Measurements from ENCODE around the gene PARVB.

The PARVB gene

DNA sequence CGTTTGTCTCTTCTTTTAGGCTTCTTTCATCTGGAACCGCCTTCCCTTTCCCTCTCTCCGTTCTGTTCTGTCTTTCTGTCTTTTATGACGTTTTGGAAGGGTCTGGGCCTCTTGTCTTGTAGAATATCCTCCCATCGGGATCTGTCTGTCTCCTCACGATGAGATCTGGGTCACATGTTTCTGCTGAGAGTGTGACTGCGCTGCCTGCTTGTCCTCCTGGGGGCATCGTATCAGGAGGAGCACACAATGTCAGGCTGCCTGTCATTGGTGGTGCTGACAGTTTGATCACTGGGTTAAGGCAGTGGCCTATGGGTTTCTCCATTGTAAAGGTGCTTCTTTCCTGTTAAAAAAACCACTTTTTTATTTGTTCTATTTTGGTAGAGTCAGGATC lies 96.2 kb downstream of the PARVB start:
- no peak for DNase-seq (ENCODE audit: low read depth)
- TF ChIP-seq CTCF (IDR thresholded peaks at IDR 0.05; ENCODE audit: insufficient read depth, low read depth, low read length, missing control alignments), result no peak
- H3K4me3 ChIP-seq (ENCODE audit: low read depth, low read length), result no peak overlapping the region

GRCh38 chr22:44125421-44125820 lies 101.3 kb downstream of the PARVB start:
- no peak for DNase-seq (ENCODE audit: low read depth)
- TF ChIP-seq CTCF (IDR thresholded peaks at IDR 0.05; ENCODE audit: insufficient read depth, low read depth, low read length, missing control alignments), result no peak
- no peak overlapping the region for H3K4me3 ChIP-seq (ENCODE audit: low read depth, low read length)

- no peak overlapping the region for H3K4me3 ChIP-seq (ENCODE audit: low read depth, low read length)
- DNase-seq (ENCODE audit: low read depth), result no peak
- TF ChIP-seq CTCF (IDR thresholded peaks at IDR 0.05; ENCODE audit: insufficient read depth, low read depth, low read length, missing control alignments), result no peak
Measured at GRCh38 chr22:44126807-44127206, 102.7 kb downstream of the PARVB start.

GRCh38 chr22:44127356-44127755 lies 103.3 kb downstream of the PARVB start:
- no peak for DNase-seq (ENCODE audit: low read depth)
- H3K4me3 ChIP-seq (ENCODE audit: low read depth, low read length), result no peak overlapping the region
- no peak for TF ChIP-seq CTCF (IDR thresholded peaks at IDR 0.05; ENCODE audit: insufficient read depth, low read depth, low read length, missing control alignments)

- DNase-seq (ENCODE audit: low read depth), result no peak
- no peak for TF ChIP-seq CTCF (IDR thresholded peaks at IDR 0.05; ENCODE audit: insufficient read depth, low read depth, low read length, missing control alignments)
Measured at GRCh38 chr22:44128958-44129618, 105.0 kb downstream of the PARVB start.

GRCh38 chr22:44129619-44129976 lies 105.5 kb downstream of the PARVB start:
- TF ChIP-seq CTCF (IDR thresholded peaks at IDR 0.05; ENCODE audit: insufficient read depth, low read depth, low read length, missing control alignments), result no peak
- no peak for DNase-seq (ENCODE audit: low read depth)
- H3K4me3 ChIP-seq (ENCODE audit: low read depth, low read length), result no peak overlapping the region

More at GRCh38 chr22:44128958-44129618, 105.0 kb downstream of the PARVB start:
- no peak overlapping the region for H3K4me3 ChIP-seq (ENCODE audit: low read depth, low read length)

GRCh38 chr22:44130076-44130711 lies 106.1 kb downstream of the PARVB start:
- TF ChIP-seq CTCF (IDR thresholded peaks at IDR 0.05; ENCODE audit: insufficient read depth, low read depth, low read length, missing control alignments), result no peak
- no peak for DNase-seq (ENCODE audit: low read depth)

More at GRCh38 chr22:44130076-44130711, 106.1 kb downstream of the PARVB start:
- no peak overlapping the region for H3K4me3 ChIP-seq (ENCODE audit: low read depth, low read length)

Measured in GM12865 (cell line).